HG02588 (cell line): ENCODE data around the gene MMP17.
A peak's percentile ranks its signal among the peaks of the same experiment; 100 is the strongest.

ENCODE experiments used
- ATAC-seq: cut with Tn5 transposase; IDR thresholded peaks from one replicate; pipeline ENCODE4 v1.9.1; 2021; ENCODE audit warnings: mild to moderate bottlenecking, moderate library complexity; ENCODE audit not compliant: unreplicated experiment

MMP17 gene

DNA sequence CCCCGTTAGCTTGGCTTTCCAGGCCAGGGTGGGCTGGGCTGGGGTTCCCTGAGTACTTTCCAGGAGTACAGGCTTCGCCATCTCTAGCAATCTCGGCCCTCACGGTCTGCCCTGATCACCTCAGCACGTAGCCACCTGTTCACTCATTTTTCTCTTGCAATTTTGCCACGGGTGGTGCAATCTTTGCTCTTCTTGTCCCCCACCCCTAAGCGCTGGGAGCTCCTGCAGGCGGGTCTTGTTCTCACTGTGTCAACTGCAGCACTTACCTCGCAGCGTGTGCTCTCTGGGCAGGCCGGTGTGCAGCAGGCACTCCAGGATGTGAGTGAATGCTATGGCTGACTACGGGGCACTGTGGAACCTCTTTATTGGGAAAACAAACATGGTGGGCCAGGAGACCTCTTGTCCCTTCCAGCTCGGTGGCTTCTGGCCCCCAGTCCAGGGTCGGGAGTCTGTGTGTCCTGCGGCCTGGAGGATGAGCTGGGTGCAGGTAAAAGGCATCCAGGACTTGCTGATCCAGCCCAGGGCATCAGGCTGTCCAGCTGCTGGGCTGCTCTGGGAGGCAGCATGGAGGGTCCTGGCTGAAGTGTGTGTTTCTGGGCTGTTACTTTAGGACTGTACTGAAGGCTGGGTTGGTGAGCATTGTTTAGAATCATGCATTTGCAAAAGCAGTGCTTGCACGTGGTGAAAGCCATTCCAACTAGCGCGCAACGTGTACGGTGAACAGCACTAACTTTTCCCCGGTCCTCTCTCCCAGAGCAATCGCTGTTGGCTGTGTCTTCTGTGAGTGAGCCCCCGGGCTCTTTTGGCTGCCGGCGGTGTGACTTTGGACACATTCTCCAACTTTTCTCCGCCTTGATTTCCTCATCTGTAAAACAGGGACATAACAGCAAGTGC is 64.8 kb downstream of the MMP17 start:
- ATAC-seq = no peak

DNA sequence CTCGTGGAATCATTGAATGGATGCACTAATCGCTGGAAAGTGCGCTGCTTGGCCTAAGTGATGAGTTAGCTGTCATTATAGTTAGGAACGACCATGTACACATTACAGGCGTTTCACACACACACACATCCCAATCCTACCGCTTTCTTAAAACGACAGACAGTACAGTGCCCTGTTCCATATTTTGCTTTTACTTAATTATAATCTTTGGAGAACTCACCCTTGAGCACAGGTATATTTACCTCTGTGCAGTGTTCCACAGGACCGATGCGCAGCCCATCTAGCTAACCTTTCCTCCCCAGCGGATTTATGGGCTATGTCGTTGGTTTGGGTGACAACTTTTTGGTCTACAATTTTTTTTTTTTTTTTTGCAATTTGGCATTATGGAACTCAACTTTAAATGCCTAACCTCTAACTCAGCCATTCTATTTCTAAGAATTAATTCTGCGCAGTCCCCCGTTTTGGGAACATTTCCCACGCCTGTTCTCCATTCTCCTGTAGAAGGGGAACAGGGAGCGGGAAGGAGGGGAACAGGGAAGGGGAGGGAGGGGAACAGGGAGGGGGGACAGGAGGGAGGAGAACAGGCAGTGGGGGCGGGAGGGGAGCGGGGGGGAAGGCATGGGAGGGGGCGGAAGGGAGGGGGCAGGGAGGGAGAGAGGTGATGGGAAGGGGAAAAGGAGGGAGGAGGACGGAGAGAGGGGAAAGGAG is 65.6 kb downstream of the MMP17 start:
- no peak for ATAC-seq

DNA sequence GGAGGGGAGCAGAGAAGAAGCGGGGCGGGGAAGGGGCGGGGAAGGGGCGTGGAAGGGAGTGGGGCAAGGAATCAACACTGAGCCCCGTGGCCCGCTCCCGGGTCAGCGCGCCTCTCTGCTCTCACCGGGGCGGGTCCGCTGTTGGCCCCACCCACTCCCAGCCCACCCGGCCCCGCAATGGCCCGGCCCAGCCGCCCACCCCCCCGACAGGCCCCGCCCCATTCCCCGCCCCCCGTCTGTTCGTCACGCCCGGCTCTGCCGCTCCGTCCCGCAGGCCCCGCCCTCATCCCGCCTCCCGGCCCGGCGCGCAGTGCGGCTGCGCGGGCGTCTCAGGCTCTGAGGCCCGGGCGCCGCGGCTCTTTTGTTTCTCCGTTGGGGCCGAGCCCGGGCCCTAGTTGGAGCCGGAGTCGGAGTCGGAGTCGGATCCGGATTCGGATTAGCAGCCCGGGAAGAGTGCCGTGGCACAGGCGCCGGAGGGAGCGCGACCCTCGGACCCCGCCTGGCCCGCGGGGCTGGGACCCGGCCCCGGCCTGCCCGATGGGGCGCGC is 66.2 kb downstream of the MMP17 start, which contains the start of gene ULK1:
ULK1 (plus strand) TSS at position 310 of the 548 bp plus-strand sequence. CDS start 380 bp downstream, outside the sequence.
- ATAC-seq = peak; percentile 81

DNA sequence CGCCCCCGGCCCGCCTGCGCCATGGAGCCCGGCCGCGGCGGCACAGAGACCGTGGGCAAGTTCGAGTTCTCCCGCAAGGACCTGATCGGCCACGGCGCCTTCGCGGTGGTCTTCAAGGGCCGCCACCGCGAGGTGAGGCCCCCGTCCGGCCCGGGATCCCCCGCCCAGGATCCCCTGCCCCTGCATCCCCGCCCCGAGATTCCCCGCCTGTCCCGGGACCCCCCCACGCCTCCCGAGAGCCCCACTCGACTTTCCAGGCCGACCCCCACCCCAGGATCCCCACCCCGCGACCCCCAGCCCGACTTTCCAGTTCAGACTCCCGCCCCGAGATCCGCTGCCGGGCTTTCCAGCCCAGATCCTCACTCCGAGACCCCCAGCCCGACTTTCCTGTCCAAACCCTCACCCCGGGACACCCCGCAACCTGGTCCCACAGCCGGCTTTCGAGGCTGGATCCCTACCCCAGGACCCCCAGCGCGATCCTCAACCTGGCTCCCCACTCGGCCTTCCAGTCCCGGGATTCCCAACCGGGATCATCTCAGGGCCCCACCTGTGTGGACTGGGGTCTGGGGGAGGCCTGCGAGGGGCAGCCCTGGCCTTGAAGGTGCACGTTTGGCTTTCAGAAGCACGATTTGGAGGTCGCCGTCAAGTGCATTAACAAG is 66.9 kb downstream of the MMP17 start:
- peak; percentile 10 for ATAC-seq

DNA sequence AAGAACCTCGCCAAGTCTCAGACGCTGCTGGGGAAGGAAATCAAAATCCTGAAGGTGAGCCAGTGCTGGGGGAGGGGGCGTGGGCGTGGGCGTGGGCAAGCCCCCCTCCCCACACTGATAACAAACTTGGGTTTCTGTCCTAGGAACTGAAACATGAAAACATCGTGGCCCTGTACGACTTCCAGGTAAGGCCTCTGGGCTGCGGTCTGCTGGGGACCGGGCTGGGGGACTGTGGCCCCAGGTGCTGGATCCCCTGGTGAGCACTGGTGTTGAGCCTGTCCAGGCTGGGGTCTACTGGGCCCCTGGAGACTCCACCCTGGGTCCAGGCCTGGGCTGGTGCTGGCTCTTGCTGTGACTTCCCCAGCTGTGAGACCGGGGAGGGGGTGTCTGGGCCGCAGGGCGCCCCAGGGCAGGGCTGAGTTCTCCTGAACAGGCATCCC is 67.5 kb downstream of the MMP17 start:
- ATAC-seq = no peak

DNA sequence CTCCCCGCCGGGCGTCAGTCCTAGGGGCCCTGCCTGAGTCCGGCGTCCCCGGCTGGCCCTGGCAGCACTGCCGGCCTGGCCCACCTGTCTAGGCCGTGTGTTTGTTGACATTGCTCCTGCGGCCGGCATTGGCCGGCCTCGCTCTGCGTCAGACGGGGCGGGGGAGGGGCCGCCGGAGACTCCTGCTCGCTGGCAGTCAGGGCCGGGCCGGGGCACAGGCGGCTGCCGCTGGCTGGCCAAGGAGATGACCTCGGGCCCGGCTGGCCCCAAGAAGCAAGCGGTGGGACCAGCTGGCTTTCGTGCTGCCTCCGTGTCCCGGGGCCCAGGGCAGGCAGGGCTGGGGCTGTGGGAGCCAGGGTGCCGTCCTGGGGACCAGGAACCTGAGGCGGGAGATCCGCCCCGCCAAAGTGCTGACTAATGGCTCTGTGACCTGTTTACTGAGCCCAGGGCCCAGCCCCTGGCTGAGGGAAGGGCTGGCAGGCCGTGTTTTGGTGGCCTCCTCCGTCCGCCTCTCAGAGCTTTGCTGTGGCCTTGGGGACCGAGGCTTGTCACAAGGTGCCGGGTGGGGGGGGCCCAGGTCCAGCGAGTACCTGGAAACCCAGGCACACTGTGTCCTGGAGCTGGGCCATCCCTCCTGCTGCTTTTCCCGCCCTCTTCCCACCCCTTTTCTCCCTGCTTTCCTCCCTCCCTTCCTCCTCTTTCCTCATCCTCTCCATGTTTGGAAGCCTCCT is 68.1 kb downstream of the MMP17 start:
- peak; percentile 51 for ATAC-seq

DNA sequence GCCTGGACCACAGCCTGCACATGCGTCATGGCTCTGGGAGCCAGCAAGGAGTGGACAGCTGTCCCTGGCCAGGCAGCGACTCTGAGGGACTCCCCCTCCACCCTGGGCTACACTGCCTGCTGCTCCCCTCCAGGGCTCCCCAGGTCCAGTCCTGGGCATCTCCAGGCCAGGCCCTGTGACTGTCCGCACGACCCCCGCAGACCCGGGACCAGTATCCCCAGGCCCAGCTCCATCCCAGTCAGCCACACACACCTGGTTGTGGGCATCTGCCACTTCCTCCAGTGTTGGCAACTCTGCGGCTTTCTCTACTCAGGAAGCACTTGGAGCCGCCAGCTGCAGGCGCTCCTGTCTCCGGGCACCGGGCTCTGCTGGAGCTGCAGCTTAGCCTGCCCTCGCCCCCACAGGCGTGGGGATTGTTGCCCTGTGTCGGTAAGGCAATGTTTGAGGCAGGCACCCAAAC is 68.6 kb downstream of the MMP17 start:
- ATAC-seq = no peak

DNA sequence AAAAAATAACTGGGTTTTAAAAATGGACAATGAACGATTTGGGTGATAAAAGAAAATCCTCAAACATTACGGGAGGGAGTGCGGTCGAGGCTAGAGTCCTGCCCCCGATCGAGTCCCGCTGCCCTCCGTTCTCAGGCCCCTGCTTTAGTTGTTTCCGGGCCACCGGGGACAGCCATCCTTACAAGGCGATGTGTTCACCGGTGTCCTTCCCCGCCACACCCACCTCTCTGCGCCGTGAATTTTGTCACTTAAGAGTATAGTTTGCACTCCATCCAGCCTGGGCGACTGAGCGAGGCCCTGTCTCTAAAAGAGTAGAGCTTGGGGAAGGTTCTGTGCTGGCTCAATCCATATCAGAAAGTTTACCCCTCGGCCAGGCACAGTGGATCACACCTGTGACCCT is 69.1 kb downstream of the MMP17 start:
- ATAC-seq = no peak

DNA sequence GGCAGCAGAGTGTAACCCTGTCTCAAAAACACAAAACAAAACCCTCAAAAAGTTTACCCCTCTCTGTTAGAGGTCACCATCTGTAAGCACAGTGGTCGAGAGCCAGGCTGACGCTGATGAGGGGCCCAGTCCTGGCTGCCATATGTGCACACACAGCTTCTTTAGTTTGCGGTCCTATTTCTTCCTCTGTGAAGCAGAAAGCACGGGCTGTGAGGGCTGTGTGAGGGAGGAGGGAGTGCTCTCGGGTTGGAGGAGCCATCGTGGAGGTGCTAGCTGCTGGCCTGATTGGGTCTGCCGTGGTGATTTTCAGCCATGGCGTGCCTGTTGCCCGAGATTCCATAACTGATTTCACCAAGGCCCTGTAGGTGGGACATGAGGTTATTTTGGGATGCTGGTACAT is 69.7 kb downstream of the MMP17 start:
- ATAC-seq = no peak

DNA sequence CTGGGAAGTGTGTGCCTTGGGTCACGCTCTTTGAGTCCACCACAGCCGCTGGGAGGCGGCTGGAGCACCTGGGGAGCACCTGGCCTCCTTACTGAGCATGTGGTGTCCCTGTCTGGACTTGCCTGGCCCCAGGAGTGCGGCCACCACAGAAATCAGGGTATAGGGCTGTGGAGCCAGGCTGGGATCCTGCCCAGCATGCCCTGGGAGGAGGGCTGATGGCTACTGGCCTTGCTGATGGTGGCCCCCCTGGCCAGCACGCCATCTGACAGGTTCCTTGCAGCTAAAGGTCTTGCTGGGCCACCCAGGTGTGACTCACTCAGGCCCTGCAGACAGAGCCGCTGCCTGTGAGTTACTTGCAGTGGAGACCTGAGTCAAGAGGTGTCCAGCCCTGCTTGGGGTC is 72.2 kb downstream of the MMP17 start:
- ATAC-seq = no peak
